ENCODE measurements around the gene ODF4.

ODF4 gene

GRCh38 chr17:8339540-8339939 lies at the start of gene ODF4:
Gene ODF4, plus strand, starts transcription at chr17:8339840. Its CDS starts 212 bp downstream, at chr17:8340052.
- DNase-seq (ENCODE audit: low spot score): no peak

- DNase-seq (ENCODE audit: low spot score): no peak
Measured at GRCh38 chr17:8290043-8290442, 49.6 kb upstream of the ODF4 start.

DNA sequence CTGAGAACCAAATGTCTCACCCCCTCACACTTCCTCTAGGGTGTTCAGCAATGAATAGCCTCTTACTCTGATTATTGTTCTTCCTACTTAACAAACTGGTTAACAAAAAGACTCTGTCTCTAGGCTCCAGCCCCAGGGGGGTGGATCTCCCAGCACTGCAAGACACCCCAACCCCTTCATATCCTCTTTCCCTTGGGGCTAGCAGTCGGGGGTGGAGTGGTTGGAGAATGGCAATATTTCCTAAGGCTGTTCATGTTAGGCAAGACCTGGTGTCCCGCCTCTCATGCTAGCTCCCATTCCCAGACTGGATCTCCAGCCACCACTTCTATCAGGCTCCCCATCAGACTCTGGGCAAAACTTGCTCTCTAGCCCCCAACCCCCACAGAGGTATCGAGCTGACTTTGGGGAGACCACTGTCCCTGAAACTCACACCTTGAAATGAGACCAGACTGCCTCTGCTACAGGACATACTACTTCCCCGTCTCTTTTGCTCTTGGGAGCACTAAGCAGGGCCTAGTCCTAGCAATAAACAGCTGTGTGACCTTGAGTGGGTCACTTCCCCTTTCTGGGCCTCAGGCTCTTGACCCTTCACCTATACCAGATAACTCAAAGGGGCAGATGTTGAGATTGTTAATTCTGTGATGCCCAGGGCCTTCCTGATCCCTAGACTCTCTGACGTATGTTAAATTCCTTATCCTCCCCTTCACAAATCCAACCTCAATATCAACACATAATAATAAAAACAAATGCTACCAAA lies 46.8 kb upstream of the ODF4 start:
- DNase-seq (ENCODE audit: low spot score): no peak

GRCh38 chr17:8294361-8294760 lies 45.3 kb upstream of the ODF4 start:
- no peak for DNase-seq (ENCODE audit: low spot score)

GRCh38 chr17:8294814-8295316 lies 44.8 kb upstream of the ODF4 start:
- DNase-seq (ENCODE audit: low spot score): no peak

DNA sequence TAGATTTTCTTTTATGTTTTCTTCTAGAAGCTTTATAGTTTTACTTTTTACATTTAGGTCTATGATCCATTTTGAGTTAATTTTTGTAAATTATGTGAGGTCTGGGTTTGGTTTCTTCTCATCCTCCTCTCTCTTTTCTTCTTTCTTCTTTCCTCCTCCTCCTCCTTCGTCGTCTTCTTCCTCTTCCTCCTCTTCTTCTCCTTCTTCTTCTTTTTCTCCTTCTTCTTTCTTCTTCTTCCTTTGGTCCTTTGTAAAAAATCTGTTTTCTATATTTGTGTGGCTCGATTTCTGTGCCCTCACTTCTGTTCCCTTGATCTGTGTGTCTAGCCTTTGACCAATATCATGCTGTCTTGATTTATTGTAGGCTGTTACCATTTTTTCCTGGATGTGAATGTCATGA lies 39.4 kb upstream of the ODF4 start:
- no peak for DNase-seq (ENCODE audit: low spot score)

GRCh38 chr17:8300627-8301242 lies 38.9 kb upstream of the ODF4 start:
- peak; percentile 90 for DNase-seq (ENCODE audit: low spot score)

DNA sequence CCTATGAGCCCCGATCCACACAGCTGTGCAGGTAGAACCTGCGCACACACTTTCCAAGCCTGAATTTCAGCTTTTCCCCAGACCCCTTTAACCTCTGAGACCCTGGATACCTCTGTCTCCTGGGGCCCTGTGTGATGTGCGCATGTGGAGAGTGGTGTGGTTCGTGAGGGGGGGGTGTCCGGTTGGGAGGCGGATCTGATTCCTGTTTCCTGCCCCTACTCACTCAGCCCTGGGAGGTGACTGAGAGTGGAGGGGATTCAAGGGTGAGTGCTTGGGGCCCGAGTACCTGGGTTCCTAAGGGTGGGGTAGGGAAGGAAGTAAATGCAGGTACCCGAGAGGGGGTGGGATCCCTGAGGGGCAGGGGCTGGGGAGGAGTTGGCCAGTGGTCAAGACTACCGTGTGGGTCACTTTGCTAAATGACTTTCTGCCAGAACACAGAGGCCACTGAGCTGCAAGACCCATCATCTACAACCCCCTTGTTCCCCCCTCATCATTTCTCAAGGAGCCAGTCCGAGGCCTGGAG lies 29.0 kb upstream of the ODF4 start:
- DNase-seq (ENCODE audit: low spot score): no peak

- no peak for DNase-seq (ENCODE audit: low spot score)
Measured at GRCh38 chr17:8311131-8311790, 28.4 kb upstream of the ODF4 start.

- DNase-seq (ENCODE audit: low spot score): no peak
Measured at GRCh38 chr17:8312251-8312650, 27.4 kb upstream of the ODF4 start.

- no peak for DNase-seq (ENCODE audit: low spot score)
Measured at GRCh38 chr17:8312726-8313600, 26.7 kb upstream of the ODF4 start.

DNA sequence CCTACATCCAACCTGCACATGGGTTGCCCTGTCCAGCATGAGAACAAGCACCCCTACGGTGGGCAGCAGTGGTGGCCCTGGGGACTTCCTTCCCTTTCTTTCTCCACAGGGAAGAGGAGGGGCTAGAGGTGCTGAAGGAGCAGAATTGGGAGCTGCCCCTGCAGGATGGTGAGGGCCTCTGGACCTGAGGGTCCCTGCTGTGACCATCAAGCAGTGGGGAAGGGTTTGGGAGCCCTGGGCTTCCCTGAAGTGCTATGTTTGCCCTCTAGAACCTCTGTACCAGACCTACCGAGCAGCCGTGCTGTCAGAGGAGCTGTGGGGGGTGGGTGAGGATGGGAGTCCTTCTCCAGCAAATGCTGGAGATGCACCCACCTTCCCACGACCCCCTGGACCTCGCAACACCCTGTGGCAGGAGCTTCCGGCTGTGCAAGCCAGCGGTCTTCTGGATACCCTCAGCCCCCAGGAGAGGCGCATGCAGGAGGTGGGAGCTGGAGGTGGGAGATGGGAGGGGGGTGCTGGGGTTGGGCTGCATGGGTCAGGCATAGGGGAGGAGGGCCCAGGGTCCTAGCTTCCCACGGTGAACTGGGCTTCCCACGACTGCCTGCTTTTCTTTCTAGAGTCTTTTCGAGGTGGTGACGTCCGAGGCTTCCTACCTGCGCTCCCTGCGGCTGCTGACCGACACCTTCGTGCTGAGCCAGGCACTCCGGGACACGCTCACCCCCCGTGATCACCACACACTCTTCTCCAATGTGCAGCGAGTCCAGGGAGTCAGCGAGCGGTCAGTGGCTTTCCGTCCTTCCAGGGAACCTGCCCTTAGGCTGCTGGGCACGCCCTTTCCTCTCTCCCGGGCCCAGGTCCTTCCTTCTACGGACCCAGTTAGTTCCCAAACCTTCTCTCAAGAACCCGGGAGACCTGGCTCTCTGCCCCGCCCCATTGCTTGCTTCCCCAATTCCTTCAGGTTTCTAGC lies 24.6 kb upstream of the ODF4 start:
- no peak for DNase-seq (ENCODE audit: low spot score)

DNA sequence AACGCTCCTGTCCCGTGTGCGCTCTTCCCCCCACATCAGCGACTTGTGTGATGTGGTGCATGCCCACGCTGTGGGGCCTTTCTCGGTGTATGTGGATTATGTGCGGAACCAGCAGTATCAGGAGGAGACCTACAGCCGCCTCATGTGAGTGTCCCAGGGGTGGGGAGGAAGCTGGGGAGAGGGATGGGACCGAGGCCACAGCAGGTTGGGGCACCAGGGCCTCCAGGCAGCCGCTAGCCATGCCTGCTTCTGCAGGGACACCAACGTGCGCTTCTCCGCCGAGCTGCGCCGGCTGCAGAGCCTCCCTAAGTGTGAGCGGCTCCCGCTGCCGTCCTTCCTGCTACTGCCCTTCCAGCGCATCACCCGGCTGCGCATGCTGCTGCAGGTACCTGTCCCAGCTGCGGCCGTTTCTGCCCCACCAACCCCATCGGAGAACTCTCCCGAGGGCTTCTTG lies 23.8 kb upstream of the ODF4 start:
- no peak for DNase-seq (ENCODE audit: low spot score)

DNA sequence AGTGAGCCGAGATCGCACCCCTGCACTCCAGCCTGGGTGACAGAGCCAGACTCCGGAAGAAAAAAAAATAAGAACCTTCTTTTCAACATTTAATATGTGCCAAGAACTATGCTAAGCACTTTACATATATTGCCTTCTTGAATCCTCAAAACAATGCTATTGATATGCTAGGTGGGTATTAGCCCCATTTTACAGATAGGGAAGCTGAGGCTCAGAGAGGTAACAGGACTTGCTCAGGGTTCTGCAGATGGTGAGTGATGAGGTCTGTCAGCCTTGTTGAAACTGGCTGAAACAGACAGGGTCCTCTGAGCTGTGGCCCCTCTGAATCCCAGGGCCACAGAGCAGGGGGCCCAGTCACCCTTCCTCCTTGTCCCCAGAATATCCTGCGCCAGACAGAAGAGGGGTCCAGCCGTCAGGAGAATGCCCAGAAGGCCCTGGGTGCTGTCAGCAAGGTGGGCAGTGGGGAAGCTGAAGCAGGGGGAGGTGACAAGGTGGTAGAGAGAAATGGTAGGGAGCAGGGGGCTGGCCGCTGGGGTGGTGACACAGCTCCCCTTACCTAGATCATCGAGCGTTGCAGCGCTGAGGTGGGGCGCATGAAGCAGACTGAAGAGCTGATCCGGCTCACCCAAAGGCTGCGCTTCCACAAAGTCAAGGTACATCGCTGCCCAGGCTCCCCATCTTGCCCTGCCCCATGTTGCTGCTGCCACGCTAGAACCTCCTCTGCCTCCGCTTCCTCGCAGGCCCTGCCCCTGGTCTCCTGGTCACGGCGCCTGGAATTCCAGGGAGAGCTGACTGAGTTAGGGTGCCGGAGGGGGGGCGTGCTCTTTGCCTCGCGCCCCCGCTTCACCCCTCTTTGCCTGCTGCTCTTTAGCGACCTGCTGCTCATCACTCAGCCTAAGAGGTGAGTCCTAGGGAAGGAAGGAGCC lies 21.4 kb upstream of the ODF4 start:
- DNase-seq (ENCODE audit: low spot score): no peak

GRCh38 chr17:8320262-8320661 lies 19.4 kb upstream of the ODF4 start:
- no peak for DNase-seq (ENCODE audit: low spot score)

GRCh38 chr17:8320990-8321389 lies 18.6 kb upstream of the ODF4 start:
- DNase-seq (ENCODE audit: low spot score): no peak

DNA sequence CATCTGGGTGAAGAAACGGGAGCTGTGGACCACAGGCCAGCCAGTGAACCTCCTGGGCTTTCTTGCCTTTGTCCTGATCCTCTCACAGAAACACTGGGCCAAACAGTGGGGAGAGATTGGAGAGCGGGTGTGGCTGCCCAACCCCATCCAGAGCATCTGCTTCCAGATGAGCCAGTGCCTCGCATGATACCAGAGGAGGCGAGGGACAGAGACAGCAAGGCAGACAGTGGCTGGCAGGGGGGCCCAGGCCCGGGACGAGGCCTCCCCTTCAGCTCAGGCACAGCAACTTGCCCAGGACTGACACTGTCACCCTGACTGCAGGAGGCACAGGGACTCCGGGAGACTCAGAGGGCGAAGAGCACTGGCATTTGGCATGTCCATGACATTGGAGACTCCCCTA lies 17.6 kb upstream of the ODF4 start:
- DNase-seq (ENCODE audit: low spot score): no peak

- DNase-seq (ENCODE audit: low spot score): no peak
Measured at GRCh38 chr17:8324132-8324531, 15.5 kb upstream of the ODF4 start.

DNA sequence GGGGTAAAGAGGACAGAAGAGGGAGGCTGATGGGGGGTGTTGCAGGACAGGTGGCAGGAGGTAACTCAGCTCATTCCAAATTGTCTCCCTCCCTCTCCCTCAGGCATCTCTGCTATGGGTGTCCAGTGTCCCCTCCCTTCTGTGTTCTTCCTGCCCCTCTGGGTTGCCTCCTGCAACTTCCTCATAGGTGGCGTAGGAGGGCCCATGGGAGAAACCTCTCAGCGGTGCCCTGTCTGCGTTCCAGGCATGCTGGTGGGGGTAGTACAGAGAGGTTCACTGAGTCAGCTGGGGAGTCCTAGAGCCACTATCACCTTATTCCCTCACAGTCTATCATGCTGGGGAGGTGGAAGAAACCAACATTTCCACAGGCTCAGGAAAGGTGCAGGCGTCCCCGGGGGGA lies 14.7 kb upstream of the ODF4 start:
- DNase-seq (ENCODE audit: low spot score): no peak
